ENCODE results near the gene SORCS2.

Gene SORCS2

GRCh38 chr4:7710576-7711306 is 518.4 kb downstream of the SORCS2 start:
- peak in 2 of 58 donors; percentile 2 to 15 for DNase-seq

- no peak for DNase-seq
Measured at GRCh38 chr4:7711307-7711963, 519.1 kb downstream of the SORCS2 start.

GRCh38 chr4:7712021-7712671 is 519.8 kb downstream of the SORCS2 start:
- peak in 1 of 58 donors; percentile 11 for DNase-seq

- DNase-seq: no peak
Measured at GRCh38 chr4:7713757-7714156, 521.4 kb downstream of the SORCS2 start.

GRCh38 chr4:7714176-7714575 is 521.8 kb downstream of the SORCS2 start:
- DNase-seq: no peak

GRCh38 chr4:7714738-7715137 is 522.4 kb downstream of the SORCS2 start:
- no peak for DNase-seq

- no peak for DNase-seq
Measured at GRCh38 chr4:7715271-7716009, 523.1 kb downstream of the SORCS2 start.

GRCh38 chr4:7716010-7716721 is 523.8 kb downstream of the SORCS2 start:
- no peak for DNase-seq

GRCh38 chr4:7717161-7717560 is 524.8 kb downstream of the SORCS2 start:
- DNase-seq: no peak

- DNase-seq: no peak
Measured at GRCh38 chr4:7717946-7718490, 525.7 kb downstream of the SORCS2 start.

- DNase-seq: peak in 49 of 58 donors; percentile 2 to 74 (median 35)
Measured at GRCh38 chr4:7719354-7720174, 527.2 kb downstream of the SORCS2 start.

- no peak for DNase-seq
Measured at GRCh38 chr4:7721984-7722551, 529.7 kb downstream of the SORCS2 start.

- no peak for DNase-seq
Measured at GRCh38 chr4:7722766-7723387, 530.5 kb downstream of the SORCS2 start.

- no peak for DNase-seq
Measured at GRCh38 chr4:7723625-7724024, 531.3 kb downstream of the SORCS2 start.

- peak in 15 of 58 donors; percentile 1 to 59 (median 32) for DNase-seq
Measured at GRCh38 chr4:7725951-7726350, 533.6 kb downstream of the SORCS2 start.

- no peak for DNase-seq
Measured at GRCh38 chr4:7726665-7727413, 534.5 kb downstream of the SORCS2 start.

- DNase-seq: no peak
Measured at GRCh38 chr4:7727749-7728148, 535.4 kb downstream of the SORCS2 start.

GRCh38 chr4:7731437-7731836 is 539.1 kb downstream of the SORCS2 start:
- DNase-seq: no peak
